Ectodermal cell (in vitro differentiated cells): ENCODE data around the gene XPNPEP1. TPM values are rescaled to one million over a fixed set of nuclear protein-coding genes. Genes with fewer than 3 reads are reported as not detected.
A peak's percentile ranks its signal among the peaks of the same experiment; 100 is the strongest.

Source experiments
- H3K27ac ChIP-seq: 2 replicates; pipeline ENCODE4 v1.7.0; 2013; ENCODE audit warnings: mild to moderate bottlenecking, low read depth, low read length; ENCODE audit not compliant: insufficient read depth, poor library complexity, severe bottlenecking
- H3K27me3 ChIP-seq: 2 replicates; pipeline ENCODE4 v1.7.0; 2013; ENCODE audit warnings: mild to moderate bottlenecking, low read length; ENCODE audit not compliant: insufficient read depth, control insufficient read depth, poor library complexity, severe bottlenecking
- H3K36me3 ChIP-seq: one replicate; pipeline ENCODE4 v1.7.0; 2013; ENCODE audit warnings: low read length; ENCODE audit not compliant: control insufficient read depth, insufficient read depth
- H3K4me1 ChIP-seq: one replicate; pipeline ENCODE4 v1.7.0; 2013; ENCODE audit warnings: low read length; ENCODE audit not compliant: control insufficient read depth, insufficient read depth
- H3K4me3 ChIP-seq: 2 replicates; pipeline ENCODE4 v1.7.0; 2013; ENCODE audit warnings: low read depth, low read length, control low read depth; ENCODE audit not compliant: insufficient read depth
- H3K9me3 ChIP-seq: 2 replicates; pipeline ENCODE4 v1.7.0; 2013; ENCODE audit warnings: mild to moderate bottlenecking, low read length, moderate library complexity; ENCODE audit not compliant: control insufficient read depth
- WGBS, 2 experiments: methylation state at CpG; one replicate each; pipeline ENCODE4 v1.1.7; 2013; ENCODE audit warnings: missing lambda C conversion rate in 2 of 2; 5-methylcytosine and 5-hydroxymethylcytosine counted together
- polyA plus RNA-seq, 4 experiments: library from polyadenylated mRNA; stranded (reverse); fragments of 50-300 nt; gene quantifications; one replicate each; pipeline ENCODE4 v1.2.3, GENCODE V29; 2013

XPNPEP1 gene
- polyA plus RNA-seq (2013, experiment 1 of 4), result 68.1 TPM
- polyA plus RNA-seq (2013, experiment 2 of 4), result 84.0 TPM
- polyA plus RNA-seq (2013, experiment 3 of 4), result 54.0 TPM
- 59.5 TPM for polyA plus RNA-seq (2013, experiment 4 of 4)

DNA sequence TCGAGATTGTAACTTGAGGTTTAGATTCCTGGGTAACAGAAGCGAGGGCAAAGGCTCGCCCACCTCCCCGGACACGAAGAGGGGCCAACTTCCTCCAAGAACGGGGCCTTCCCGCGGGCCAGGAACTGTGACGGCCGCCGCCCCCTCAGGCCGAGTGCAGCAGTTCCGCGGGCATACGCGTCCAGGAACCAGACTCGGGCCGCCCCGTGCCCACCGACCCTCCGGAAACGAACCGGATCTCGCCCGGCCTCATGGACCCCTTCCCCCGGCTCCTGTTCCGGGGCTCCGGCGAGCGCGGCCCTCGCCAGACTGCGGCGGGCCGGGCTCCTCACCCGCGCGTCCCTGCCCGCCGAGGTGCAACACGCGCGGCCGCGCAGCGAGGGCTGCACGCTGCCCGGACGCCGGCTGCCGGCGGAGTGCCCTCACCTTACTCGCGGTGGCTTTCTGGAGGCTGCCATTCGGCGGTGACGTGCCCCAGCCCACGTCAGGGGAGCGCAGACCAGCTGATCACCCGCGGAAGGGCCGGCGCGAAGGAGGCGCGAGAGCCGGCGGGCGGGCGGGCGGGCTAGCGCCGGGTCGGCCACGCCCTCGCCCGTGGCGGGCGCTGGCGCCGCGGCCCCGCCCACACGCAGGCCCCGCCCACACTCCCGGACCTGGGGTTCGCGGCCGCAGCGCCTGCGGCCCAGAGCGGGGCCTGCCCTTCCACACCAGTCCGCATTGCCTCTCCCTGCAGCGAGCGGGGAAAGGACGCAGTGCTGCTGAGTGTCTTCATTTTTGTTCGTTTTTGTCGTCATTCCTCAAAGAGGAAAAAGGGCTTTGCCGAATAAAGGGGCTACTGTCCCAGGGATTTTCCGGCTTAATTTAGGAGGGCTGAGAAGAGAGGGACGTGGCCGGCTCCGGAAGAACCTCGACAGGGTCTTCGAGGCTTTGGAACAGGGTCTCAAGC, at the start of gene XPNPEP1:
Gene XPNPEP1 (minus strand): TSS at position 536 of the 946 bp plus-strand sequence. CDS start 78 bp downstream, at position 458.
- no peaks in the 10 kb centered on the region for H3K36me3 ChIP-seq
- H3K27ac ChIP-seq, result no peak within 1 kb of the TSS
- peak within 1 kb of the TSS; percentile 83 for H3K4me3 ChIP-seq
- 6% methylated on average over 105 of the region's 105 CpGs for WGBS, 2 experiments
- H3K9me3 ChIP-seq, result no peaks in the 10 kb centered on the region
- no peaks in the 10 kb centered on the region for H3K4me1 ChIP-seq
- peaks cover 6% of the 10 kb centered on the region for H3K27me3 ChIP-seq

DNA sequence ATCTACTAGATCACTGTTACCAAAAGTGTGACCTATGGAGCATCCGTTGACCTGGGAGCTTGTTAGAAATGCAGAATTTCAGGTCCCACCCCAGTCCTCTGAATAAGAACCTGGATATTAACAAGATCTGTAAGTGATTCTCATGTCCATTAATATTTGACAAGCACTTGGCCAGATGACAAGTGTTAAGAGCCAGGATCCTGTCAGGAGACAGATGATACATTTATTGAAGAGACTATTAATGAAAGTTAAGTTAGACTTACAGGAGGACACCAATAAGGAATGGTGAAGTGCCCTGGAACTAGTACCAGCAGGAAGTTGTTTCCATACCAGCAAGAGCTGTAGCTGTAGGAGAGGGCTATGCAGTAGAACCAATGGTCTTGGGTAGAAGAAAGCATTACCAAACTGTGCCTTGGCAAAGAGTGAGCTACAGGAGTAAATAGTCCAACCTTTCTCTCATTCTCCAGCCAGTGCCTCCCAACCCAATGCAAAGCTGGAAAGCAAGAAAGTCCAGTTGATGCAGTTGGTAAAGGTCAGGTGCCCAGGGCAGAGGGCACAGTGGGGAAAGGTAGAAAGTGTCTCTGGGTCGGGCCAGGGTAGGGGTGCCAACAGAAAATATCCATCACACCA, 49.2 kb upstream of the XPNPEP1 start:
- peaks cover 9% of the 10 kb centered on the region for H3K4me1 ChIP-seq
- no peaks in the 10 kb centered on the region for H3K36me3 ChIP-seq
- H3K9me3 ChIP-seq, result no peaks in the 10 kb centered on the region
- no peak overlapping the region for H3K4me3 ChIP-seq
- H3K27me3 ChIP-seq, result no peaks in the 10 kb centered on the region
- no peak overlapping the region for H3K27ac ChIP-seq
- 91 to 96% methylated on average over 1 of the region's 2 CpGs for WGBS, 2 experiments

DNA sequence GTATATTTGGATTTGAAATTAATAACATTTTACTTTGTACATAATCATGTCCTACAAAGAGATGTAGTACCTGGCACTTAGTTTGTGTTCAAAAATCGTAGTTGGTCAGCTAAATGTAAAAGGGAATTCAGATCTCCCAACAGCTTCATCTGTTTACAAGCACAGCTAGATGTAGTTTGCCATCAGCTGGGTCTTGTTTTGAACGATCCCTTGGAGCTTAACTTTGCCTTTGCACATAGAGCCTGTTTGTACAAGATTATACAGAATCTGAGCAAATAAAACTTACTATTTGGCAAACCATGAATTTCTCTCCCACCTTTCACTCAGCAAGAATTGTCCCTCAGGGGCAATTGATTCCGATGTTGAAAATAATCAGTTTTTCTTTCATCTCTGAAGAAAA, 48.3 kb upstream of the XPNPEP1 start:
- Histone ChIP-seq H3K36me3 (no peaks in the 10 kb centered on the region), H3K4me1 (peaks cover 17% of the 10 kb centered on the region), H3K4me3 (no peak overlapping the region), H3K27me3 (no peaks in the 10 kb centered on the region), H3K27ac (no peak overlapping the region), H3K9me3 (no peaks in the 10 kb centered on the region)
- WGBS, 2 experiments, result 94 to 97% methylated on average over 3 of the region's 3 CpGs

DNA sequence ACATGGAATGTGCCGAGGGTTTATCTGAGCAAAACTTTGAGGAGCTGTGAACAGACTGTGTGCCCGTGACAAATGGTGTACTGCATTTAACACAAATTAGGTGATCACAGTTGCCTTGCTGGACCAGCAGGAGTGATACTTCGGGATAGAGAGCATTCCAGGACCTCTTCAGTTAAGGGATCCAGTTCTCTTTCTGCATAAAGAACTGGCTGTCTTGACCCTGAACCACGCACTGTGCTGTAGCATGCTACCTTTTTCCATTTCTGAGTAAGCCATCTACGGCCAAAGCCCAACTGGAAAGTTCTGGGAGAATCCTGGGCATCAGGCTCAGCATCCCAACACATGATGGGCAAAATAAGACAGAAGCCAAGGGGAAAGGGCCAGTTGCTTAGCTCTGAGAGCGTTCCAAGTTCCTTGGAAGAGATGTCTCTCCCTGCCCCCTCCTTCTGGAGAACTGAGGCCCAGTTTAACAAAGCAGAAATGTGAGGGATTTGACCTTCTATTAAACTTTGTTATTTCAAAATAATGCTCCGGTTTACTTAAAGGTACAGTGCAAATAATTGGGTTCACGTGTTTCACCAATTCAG, 46.5 kb upstream of the XPNPEP1 start:
- no peaks in the 10 kb centered on the region for H3K36me3 ChIP-seq
- H3K4me3 ChIP-seq, result no peak overlapping the region
- peaks cover 17% of the 10 kb centered on the region for H3K4me1 ChIP-seq
- H3K9me3 ChIP-seq, result no peaks in the 10 kb centered on the region
- H3K27me3 ChIP-seq, result no peaks in the 10 kb centered on the region
- H3K27ac ChIP-seq, result no peak overlapping the region
- WGBS, 2 experiments, result 88 to 92% methylated on average over 8 of the region's 8 CpGs

DNA sequence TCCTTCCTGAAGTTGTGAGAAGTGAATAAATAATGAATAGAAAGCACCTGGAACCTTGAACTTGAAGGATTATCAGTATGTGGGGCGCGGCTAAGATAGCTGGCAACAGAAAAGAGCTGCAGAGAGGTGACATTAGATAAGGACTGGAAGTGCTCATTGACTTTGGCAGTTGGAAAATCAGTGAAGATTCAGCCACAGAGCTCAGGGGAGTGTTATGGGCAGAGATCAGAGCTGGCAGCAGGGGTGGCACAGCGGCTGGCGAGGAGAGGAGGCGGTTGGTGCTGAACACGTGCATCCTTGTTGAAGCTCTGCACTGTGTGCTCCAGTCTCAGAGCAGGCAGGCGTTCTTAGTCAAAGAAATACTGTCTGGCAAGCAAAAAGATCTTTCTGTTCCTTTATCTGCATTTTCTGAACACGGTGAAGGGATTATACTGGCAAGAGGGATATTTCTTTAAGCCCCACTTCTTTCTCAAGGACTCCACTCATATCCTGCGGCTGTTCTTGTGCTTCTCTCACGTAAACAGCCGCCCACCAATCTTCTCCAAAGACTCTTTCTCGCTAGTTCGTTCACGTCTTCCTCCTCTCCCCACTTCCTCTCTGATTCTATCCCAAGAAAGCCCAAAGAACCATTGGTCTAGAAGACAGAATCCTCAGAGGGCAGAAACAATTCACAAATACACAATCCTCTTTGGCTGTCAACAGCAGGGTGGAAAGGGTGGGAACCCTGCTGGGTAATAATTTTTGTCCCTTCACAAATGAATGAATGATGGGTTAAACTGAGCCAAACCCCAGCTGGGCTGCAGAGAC, 45.8 kb upstream of the XPNPEP1 start:
- H3K27ac ChIP-seq, result no peak overlapping the region
- H3K27me3 ChIP-seq, result no peaks in the 10 kb centered on the region
- 90 to 91% methylated on average over 14 of the region's 14 CpGs for whole genome bisulfite sequencing, 2 experiments
- no peaks in the 10 kb centered on the region for H3K36me3 ChIP-seq
- H3K4me3 ChIP-seq, result no peak overlapping the region
- H3K9me3 ChIP-seq, result no peaks in the 10 kb centered on the region
- peaks cover 17% of the 10 kb centered on the region for H3K4me1 ChIP-seq

DNA sequence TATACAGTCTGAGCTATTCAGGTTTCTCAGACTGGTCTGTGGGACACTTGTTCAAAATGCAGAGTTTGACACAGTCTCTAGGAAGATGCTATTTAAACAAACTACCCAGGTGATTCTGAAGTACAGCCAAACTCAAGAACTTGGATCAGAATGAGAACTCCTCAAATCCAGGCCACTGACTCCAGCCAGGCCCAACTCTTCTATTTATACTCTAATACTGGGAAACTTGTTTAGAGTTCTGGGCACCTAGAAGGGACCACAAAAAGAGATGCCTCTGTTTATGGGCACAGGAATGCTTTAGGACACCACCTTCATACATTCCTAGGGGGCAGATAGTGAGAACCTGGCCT, 44.4 kb upstream of the XPNPEP1 start:
- H3K27me3 ChIP-seq, result no peaks in the 10 kb centered on the region
- H3K9me3 ChIP-seq, result no peaks in the 10 kb centered on the region
- H3K36me3 ChIP-seq, result no peaks in the 10 kb centered on the region
- H3K4me1 ChIP-seq, result peaks cover 18% of the 10 kb centered on the region
- no peak overlapping the region for H3K4me3 ChIP-seq
- no peak overlapping the region for H3K27ac ChIP-seq

DNA sequence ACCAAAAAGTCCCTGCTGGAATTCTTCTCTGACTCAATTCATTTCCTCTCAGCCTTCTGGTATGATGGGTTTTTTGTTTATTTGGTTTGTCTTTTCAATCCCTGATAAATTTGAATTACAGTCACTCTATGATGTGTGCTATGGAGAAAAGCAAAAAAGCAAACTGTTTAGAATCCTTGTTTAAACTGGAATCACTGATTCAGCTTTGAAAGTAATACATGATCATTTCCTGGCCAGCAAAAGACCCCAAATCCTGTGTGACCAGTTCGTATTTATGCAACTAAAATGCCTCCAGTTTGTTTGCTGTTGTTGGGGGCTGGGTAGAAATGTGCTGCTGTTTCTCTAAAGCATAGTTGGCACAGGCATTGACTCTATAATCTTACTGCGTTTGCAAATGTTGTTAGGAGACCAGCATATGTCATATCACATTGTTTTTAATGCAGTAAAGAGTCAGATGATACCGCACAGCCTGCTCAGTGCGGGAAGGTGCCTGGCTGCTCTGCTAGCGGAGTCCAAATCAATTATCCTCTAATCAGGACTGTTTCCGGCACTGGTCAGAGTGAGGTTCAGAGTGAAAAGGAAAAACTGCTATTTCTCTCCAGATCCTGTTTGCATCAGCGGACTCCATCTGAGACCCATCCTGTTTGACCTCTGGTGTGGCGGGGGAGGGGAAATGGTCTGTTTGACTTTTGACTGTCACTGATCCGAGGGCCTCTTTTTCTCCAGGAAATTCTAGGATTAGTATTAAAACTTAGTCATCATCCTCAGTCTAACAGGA, 43.8 kb upstream of the XPNPEP1 start:
- Histone ChIP-seq H3K4me3 (no peak overlapping the region), H3K9me3 (no peaks in the 10 kb centered on the region), H3K27ac (no peak overlapping the region), H3K27me3 (no peaks in the 10 kb centered on the region), H3K36me3 (no peaks in the 10 kb centered on the region), H3K4me1 (peaks cover 23% of the 10 kb centered on the region)
- WGBS, 2 experiments, result 79 to 80% methylated on average over 8 to 9 of the region's 9 CpGs

DNA sequence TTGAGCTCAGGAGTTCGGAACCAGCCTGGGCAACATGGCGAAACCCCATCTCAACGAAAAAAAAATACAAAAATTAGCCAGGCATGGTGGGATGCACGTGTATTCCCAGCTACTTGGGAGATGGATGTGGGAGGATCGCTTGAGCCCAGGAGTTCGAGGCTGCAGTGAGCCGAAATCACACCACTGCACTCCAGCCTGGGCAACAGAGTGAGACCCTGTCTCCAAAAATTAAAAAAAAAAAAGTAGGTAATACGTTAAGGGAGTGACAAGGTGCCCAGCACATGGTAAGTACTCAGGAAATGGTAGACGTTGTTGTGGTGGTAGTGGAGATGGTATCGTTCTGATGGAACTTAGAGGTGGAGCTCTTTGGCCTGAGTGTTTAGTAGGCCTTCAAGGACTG, 41.0 kb upstream of the XPNPEP1 start:
- Histone ChIP-seq H3K4me3 (no peak overlapping the region), H3K27ac (no peak overlapping the region), H3K4me1 (peaks cover 31% of the 10 kb centered on the region), H3K27me3 (no peaks in the 10 kb centered on the region), H3K9me3 (no peaks in the 10 kb centered on the region), H3K36me3 (no peaks in the 10 kb centered on the region)
- 94 to 96% methylated on average over 10 of the region's 10 CpGs for WGBS, 2 experiments

DNA sequence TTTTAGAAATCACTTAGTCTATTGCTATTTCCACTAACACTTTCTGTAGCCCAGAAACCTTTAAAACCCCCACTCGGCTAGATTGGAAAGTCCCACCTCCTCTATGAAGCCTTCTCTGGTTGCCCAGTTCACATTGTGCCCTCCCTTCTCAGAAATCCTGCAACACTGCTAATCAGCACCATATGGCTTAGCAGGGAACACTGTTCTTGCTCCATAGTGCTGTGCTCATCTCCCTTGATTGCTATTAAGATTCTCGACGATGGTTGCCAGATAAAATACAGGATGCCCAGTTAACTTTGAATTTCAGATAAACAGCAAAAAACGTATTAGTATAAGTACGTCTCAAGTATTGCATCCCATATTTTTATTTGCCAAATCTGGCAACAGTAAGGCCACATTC, 40.1 kb upstream of the XPNPEP1 start:
- Histone ChIP-seq H3K4me3 (no peak overlapping the region), H3K27ac (no peak overlapping the region), H3K36me3 (no peaks in the 10 kb centered on the region), H3K27me3 (no peaks in the 10 kb centered on the region), H3K4me1 (peaks cover 30% of the 10 kb centered on the region), H3K9me3 (no peaks in the 10 kb centered on the region)
- 92 to 95% methylated on average over 5 of the region's 5 CpGs for WGBS, 2 experiments
